ENCODE measurements around the gene TECR. TPM values are rescaled to one million over a fixed set of nuclear protein-coding genes. Genes with fewer than 3 reads are reported as not detected.

TECR gene
- total RNA-seq, 1 donor from 2014 or later: 177 TPM

DNA sequence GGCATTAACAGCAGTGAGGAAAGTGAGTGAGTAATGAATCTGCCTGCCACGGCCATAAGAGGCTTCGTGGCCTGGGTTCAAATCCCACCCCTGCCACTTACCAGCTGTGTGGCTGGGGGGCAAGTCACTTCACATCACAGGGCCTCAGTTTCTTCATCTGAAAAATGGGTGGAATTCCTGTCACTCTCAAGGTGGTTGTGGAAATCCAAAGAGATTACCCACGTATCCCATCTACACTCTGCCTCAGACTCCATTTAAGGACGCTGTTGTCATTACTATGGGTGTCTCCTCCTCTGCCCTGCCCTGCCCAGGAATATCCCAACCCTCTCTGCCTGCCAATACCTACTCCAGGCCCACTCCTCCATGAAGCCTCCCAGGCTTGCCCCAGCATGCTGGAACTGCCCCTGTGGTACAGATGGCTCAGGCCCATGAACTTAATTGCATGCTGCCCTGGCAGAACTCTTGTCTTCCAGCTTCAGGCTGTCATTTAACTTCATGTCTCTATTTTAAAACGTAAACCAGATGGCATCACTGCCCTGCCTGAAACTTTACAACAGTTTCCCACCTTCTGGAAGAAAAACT lies 36.5 kb upstream of the TECR start:
- Mint-ChIP-seq H3K36me3 (ENCODE audit: low read depth) (peaks cover 16% of the 10 kb centered on the region), H3K9me3 (no peaks in the 10 kb centered on the region), H3K4me3 (peak overlapping the region; percentile 66), H3K27ac (ENCODE audit: unreplicated experiment) (peak overlapping the region; percentile 35), H3K27me3 (ENCODE audit: low read depth) (no peaks in the 10 kb centered on the region), H3K4me1 (peaks cover 30% of the 10 kb centered on the region)
- no peak for DNase-seq (ENCODE audit: low read depth, low spot score)
- TF ChIP-seq, protein P1, sequence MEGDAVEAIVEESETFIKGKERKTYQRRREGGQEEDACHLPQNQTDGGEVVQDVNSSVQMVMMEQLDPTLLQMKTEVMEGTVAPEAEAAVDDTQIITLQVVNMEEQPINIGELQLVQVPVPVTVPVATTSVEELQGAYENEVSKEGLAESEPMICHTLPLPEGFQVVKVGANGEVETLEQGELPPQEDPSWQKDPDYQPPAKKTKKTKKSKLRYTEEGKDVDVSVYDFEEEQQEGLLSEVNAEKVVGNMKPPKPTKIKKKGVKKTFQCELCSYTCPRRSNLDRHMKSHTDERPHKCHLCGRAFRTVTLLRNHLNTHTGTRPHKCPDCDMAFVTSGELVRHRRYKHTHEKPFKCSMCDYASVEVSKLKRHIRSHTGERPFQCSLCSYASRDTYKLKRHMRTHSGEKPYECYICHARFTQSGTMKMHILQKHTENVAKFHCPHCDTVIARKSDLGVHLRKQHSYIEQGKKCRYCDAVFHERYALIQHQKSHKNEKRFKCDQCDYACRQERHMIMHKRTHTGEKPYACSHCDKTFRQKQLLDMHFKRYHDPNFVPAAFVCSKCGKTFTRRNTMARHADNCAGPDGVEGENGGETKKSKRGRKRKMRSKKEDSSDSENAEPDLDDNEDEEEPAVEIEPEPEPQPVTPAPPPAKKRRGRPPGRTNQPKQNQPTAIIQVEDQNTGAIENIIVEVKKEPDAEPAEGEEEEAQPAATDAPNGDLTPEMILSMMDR (conservative IDR thresholded peaks at IDR 0.05): no peak

DNA sequence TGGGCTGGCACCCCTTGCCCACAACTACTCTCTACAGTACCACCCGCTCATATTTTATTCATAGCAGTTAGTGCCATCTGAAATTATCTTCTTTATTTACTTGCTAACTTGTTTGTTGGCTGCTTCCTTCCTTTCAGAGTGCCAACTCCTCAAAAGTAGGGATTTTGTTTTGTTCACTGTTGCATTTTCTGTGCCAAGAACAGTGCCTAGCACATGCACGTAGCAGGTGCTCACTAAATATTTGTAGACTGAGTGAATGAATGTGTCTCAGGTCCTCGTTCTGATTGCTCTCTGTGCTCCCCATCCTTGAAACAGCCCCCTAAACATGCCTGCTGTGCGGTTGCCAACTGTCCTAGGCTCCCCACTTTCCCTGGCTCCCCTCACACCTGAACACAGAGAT lies 35.0 kb upstream of the TECR start:
- Mint-ChIP-seq H3K4me3 (peak overlapping the region; percentile 93), H3K36me3 (ENCODE audit: low read depth) (peaks cover 12% of the 10 kb centered on the region), H3K4me1 (peaks cover 30% of the 10 kb centered on the region), H3K9me3 (no peaks in the 10 kb centered on the region), H3K27me3 (ENCODE audit: low read depth) (no peaks in the 10 kb centered on the region), H3K27ac (ENCODE audit: unreplicated experiment) (no peak overlapping the region)
- no peak for DNase-seq (ENCODE audit: low read depth, low spot score)
- TF ChIP-seq, protein P1 (conservative IDR thresholded peaks at IDR 0.05): no peak

GRCh38 chr19:14494910-14495671 lies 34.3 kb upstream of the TECR start:
- Mint-ChIP-seq H3K27me3 (ENCODE audit: low read depth) (no peaks in the 10 kb centered on the region), H3K4me3 (peak overlapping the region; percentile 93), H3K36me3 (ENCODE audit: low read depth) (peaks cover 12% of the 10 kb centered on the region), H3K4me1 (peaks cover 30% of the 10 kb centered on the region), H3K9me3 (no peaks in the 10 kb centered on the region), H3K27ac (ENCODE audit: unreplicated experiment) (peak overlapping the region; percentile 45)
- no peak for DNase-seq (ENCODE audit: low read depth, low spot score)
- TF ChIP-seq, protein P1 (conservative IDR thresholded peaks at IDR 0.05): no peak

- Mint-ChIP-seq H3K9me3 (no peaks in the 10 kb centered on the region), H3K27me3 (ENCODE audit: low read depth) (no peaks in the 10 kb centered on the region), H3K4me3 (peak overlapping the region; percentile 93), H3K36me3 (ENCODE audit: low read depth) (peaks cover 12% of the 10 kb centered on the region), H3K4me1 (peaks cover 30% of the 10 kb centered on the region), H3K27ac (ENCODE audit: unreplicated experiment) (peak overlapping the region; percentile 45)
- no peak for DNase-seq (ENCODE audit: low read depth, low spot score)
- TF ChIP-seq, protein P1 (conservative IDR thresholded peaks at IDR 0.05): no peak
These were observed 33.7 kb upstream of the TECR start for GRCh38 chr19:14495672-14496028.

DNA sequence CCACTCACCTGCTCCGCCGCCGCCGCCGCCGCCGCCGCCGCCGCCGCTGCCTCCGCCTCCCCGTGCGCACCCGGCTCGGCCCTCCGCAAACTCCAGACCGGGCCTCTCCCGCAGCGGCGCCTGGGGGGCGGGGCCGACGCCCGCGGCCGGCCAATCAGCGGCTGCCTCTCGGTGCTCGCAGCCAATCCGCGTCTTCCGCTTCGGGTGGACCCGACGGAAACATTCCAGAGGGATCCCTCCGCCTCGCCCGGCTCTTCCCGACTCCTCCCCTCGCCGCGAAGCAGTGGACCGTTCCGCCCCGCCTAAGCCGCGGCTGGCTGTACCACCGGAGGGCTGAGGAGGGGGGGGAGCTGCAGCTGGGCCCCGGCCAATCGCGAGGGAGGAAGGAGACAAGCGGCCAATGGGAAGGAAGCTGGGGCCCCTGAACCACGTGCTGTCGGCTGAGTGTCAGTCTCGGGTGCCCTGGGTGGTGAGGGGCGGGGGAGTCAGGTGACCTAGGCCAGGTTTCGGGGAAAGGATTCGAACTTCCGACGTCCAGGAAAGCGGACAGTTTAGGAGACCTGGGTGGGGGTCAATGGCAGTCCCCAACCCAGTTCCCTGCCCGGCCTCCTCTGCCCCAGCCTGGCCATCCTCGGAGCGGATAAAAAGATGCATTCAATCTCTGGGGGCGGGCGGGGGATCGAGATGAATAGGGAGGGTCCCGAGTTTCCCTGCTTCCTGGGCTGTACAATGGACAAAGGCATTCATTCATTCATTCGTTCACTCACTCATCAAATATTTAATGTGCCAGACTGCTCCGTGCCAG lies 33.2 kb upstream of the TECR start, which contains the start of gene GIPC1:
Gene GIPC1 (minus strand): TSS at position 99 of the 805 bp plus-strand sequence. CDS start 13,151 bp downstream, outside the sequence.
- TF ChIP-seq, protein P1 (conservative IDR thresholded peaks at IDR 0.05): no peak
- Mint-ChIP-seq H3K4me3 (peak within 1 kb of the TSS; percentile 93), H3K4me1 (peaks cover 30% of the 10 kb centered on the region), H3K27me3 (ENCODE audit: low read depth) (no peaks in the 10 kb centered on the region), H3K9me3 (no peaks in the 10 kb centered on the region), H3K27ac (ENCODE audit: unreplicated experiment) (peak within 1 kb of the TSS; percentile 92), H3K36me3 (ENCODE audit: low read depth) (peaks cover 12% of the 10 kb centered on the region)
- DNase-seq (ENCODE audit: low read depth, low spot score): peak; percentile 97
